ENCODE data around the gene OXT. TPM values are rescaled to one million over a fixed set of nuclear protein-coding genes. Genes with fewer than 3 reads are reported as not detected.
A peak's percentile ranks its signal among the peaks of the same experiment; 100 is the strongest.

Gene OXT
- total RNA-seq, 1 experiment from 2014 or later, result not detected

GRCh38 chr20:3101737-3102574, 30.5 kb downstream of the OXT start:
- H3K9me3 Mint-ChIP-seq, result no peaks in the 10 kb centered on the region

More at GRCh38 chr20:3101737-3102574, 30.5 kb downstream of the OXT start:
- H3K18ac ChIP-seq (ENCODE audit: insufficient read length, low read depth, low read length), result no peak overlapping the region
- H3K36me3 Mint-ChIP-seq (ENCODE audit: insufficient read depth in 1 of 3, low read depth in 3 of 3), result no peaks in the 10 kb centered on the region
- no peak overlapping the region for H3K4me2 ChIP-seq (ENCODE audit: insufficient read depth, insufficient read length, low read length)
- H4K5ac ChIP-seq (ENCODE audit: insufficient read length, low read depth, low read length), result no peak overlapping the region
- H2BK15ac ChIP-seq (ENCODE audit: low read depth, low read length), result no peak overlapping the region
- peaks cover 11 to 14% of the 10 kb centered on the region in 2 experiments for H3K4me1 Mint-ChIP-seq
- H2BK12ac ChIP-seq (ENCODE audit: insufficient read length, low read depth, low read length), result no peak overlapping the region
- H3K14ac ChIP-seq (ENCODE audit: insufficient read depth, low read length), result no peak overlapping the region
- peak overlapping the region in 2 of 3 experiments; percentile 33 to 65; a peak in 3 of 7 replicates for H3K27ac Mint-ChIP-seq
- H3K56ac ChIP-seq (ENCODE audit: insufficient read length, low read depth, low read length), result no peak overlapping the region
- H2BK20ac ChIP-seq (ENCODE audit: low read depth, low read length, poor library complexity, severe bottlenecking), result no peak overlapping the region
- WGBS (ENCODE audit: extremely low coverage, insufficient read length, low lambda C conversion rate), result no CpG with 5 or more reads among the region's 21 CpGs
- H3K79me1 ChIP-seq (ENCODE audit: insufficient read depth, low read depth, low read length, poor library complexity, severe bottlenecking), result no peaks in the 10 kb centered on the region
- no peaks in the 10 kb centered on the region for H4K20me1 ChIP-seq (ENCODE audit: control insufficient read depth, insufficient read depth, insufficient read length)
- no peak overlapping the region for H3K4me3 Mint-ChIP-seq
- no peaks in the 10 kb centered on the region for H3K9me3 ChIP-seq (ENCODE audit: control insufficient read depth, low read depth, low read length)
- no peak overlapping the region for H4K91ac ChIP-seq (ENCODE audit: insufficient read length, low read depth, low read length)
- DNase-seq, result no peak
- H3K9ac ChIP-seq (ENCODE audit: extremely low read depth, insufficient read length, low read length), result no peak overlapping the region
- H3K27me3 ChIP-seq (ENCODE audit: insufficient read depth, low read length), result no peaks in the 10 kb centered on the region
- H2BK120ac ChIP-seq (ENCODE audit: low read depth, low read length, poor library complexity, severe bottlenecking), result no peak overlapping the region
- H3K4ac ChIP-seq (ENCODE audit: low read depth, low read length), result no peak overlapping the region
- H3K4me1 ChIP-seq (ENCODE audit: insufficient read depth, low read length), result no peaks in the 10 kb centered on the region
- no peak overlapping the region for H3K23ac ChIP-seq (ENCODE audit: insufficient read length, low read depth, low read length)
- H3K27me3 Mint-ChIP-seq (ENCODE audit: low read depth), result no peaks in the 10 kb centered on the region; the same call in 1 of the 2 replicates
- H3T11ph ChIP-seq (ENCODE audit: low read length), result no peak overlapping the region
- H4K8ac ChIP-seq (replicated peaks; ENCODE audit: insufficient read length, low read depth, low read length), result no peak overlapping the region
- no peak overlapping the region for H2AFZ ChIP-seq (ENCODE audit: low read length)
- H3K23me2 ChIP-seq (ENCODE audit: insufficient read length, low read depth, low read length, poor library complexity, severe bottlenecking), result no peaks in the 10 kb centered on the region
- no peak overlapping the region for H3K27ac ChIP-seq (ENCODE audit: insufficient read length, low read depth, low read length)
- no peak for TF ChIP-seq CTCF (conservative IDR thresholded peaks at IDR 0.05)
- no peaks in the 10 kb centered on the region for H3K79me2 ChIP-seq (ENCODE audit: insufficient read depth, low read length)
- H2AK5ac ChIP-seq (ENCODE audit: insufficient read length, low read length), result no peak overlapping the region
- H2BK5ac ChIP-seq (ENCODE audit: insufficient read length, low read length), result no peak overlapping the region
